DMS153 treated with DMSO at 0.1 percent for 48 hours (cell line): ENCODE results near the gene MAMLD1.

Experiments
- DNase-seq: peaks from one replicate; lab custom pipeline; 2025; ENCODE audit not compliant: unreplicated experiment; lab: John Stamatoyannopoulos, UW

Gene MAMLD1

DNA sequence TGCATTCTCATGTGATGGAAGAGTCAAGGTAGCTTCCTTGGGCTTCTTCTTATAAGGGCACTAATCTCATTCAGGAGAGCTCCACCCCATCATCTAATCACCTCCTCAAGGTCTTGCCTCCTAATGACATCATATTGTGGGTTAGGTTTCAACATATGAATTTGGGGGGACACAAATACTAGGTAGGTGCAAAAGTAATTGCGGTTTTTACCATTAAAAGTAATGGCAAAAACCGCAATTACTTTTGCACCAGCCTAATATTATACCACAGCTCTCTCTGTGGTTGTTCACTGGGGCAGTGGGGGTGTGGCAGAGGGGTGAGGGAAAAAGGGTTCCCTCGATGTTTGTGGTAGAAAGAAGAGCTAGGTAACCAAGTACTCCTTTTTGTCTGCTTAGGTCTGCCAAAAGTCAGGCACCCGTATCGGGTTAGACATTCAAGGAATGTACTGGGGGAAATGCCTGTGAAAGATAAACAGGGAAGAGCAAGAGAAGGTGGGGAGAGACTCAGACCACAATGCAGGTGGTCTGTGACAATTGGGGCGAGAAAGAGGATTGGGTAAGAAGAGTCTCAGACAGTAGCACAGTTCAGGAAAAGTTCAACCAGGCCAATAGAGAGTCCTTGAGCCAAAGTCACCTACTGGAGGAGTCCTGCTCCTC, 126.4 kb downstream of the MAMLD1 start:
- DNase-seq, result no peak

DNA sequence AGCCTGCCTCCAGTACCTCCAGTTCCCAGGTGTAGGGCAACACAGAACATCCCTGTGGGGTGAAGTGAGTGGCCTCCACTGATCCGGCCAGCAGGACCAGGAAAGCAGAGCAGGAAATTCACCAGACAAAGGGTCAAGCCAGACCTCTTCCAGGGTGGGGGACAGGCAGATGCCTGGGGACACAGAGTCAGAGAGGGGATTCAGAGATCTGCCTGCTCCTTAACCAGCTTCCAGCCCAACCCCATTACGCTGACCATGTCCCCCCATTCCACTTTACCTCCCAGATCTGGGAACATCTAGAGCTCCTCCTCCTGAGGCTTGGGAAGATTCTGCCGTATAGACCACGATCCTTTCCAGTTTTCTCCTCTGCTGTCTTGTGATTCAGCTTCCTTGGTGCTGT, 132.4 kb downstream of the MAMLD1 start:
- no peak for DNase-seq

DNA sequence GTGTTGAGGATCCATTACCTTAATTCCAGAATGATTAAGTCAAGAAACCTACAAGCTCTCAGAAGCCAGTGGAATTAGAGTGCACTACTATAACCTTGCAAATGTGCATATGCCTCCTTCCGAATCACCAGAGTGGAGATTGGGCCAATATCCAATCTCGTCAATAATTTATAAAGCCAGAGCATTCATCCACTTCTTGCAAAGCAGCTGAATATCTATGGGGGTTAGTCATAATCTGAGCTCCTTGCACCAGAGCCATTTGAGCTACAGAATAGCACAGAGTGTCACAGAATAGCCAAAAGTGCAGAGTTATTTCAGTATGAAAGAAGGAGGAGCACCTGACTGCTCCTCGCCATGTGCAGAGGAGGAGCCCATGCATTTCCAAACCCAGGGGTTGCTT, 136.1 kb downstream of the MAMLD1 start:
- DNase-seq, result no peak

DNA sequence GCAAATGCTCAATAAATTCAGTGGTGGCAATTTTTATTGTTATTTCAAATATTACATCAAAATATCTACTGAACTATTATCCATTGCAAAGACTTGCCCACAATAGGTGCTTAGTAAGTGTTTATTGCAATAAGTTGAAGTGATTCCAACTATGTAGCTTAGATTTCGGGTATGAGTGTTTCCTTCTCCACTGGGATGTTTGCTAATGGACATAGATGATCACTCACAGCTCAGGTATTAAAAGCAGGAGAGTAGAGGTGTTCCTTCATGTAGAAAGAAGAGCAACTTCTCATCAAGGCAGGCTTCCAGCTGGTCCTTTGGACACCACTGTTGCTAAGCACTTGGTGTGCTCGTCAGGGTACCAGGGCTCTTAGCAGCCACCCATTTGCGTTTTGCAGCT, 139.0 kb downstream of the MAMLD1 start:
- no peak for DNase-seq

DNA sequence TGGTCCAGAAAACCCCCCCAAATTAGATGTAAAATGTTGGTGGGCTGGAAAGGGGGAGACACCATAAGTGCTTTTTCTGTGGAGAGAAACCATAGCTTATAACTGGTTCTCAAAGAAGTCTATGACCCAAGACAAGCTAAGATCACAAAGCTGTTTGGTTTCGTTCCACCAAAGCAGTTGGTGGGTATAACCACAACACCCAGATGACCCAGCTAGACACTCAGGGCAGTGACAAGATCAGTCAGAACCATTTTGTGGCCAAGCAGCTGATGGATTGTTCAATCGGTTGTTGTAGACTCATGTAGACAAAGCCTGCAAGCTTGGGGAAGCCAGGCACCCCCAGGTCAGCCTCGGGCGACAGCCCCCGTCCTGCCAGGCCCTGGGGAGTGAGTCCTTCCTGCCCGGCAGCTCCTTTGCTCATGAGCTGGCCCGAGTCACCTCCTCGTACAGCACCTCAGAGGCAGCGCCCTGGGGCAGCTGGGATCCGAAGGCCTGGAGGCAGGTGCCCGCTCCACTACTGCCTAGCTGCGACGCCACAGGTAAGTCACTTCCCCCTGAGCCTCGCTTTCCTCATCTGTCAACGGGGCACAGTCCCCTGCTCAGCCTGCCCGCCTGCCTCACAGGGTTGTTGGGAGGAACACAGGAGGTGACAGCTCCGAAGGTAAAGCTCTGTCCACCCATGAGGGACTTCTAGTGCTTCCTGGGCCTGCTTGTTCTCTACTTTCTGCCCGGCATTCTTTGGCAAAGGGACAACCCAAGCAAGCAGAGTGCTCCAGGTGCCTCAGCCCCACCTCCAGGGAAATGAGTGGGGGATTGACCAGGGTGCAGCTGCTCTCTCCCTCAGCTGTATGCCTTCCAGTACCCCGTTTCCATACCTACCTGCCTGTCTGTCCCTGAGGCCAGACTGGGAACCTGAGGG, 140.1 kb downstream of the MAMLD1 start:
- DNase-seq, result no peak

DNA sequence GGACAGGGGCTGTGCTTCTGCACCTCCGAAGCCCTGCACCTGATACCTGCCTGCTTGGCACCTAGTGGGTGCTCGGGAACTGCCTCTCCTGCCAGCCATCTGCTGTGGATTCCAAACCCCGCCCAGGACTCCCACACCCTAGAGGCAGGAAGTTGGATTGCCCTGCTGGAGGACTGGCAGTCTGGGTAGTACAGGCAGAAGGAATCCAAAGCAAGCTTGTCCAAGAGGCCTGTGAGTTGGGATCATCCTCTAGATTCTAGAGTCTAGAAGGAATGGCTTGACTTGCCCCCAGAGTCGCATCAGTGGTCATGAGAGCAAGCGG, 140.7 kb downstream of the MAMLD1 start:
- DNase-seq, result no peak

DNA sequence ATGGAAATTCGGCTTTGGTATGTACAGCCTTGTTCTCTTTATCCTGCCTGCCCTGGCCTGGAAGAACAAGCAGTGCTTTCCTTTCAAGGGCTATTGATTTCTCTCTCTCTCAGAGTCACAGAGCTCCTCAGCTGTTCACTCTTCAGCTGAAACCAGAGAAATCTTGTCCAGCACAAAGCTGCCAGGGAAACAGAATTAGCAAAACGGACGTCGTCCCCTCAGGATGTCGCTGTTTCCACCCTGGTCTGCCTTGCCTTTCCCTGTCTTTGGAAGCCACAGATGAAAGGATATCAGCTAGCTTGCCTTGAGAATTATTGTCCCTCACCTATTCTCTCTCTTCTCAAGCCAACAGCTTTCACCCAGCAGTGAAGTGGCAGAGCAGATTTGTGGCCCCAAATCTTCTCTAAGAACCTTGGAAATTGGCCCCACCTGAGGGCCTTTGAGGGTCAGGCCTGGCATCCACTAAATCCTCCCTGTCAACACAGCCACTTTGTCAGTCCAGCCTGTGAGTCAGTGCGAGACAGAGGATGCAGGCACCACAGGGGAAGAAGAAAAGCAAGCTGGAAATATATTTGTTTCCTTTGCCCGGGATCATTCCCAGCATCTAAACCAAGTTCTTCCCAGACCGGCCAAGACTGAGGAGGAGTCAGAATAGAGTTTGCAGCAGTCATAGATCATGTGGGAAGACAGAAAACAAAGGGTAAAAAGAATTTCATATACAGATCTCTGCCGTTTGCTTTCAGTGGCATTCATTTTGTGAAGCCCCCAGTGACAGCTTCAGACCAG, 141.5 kb downstream of the MAMLD1 start:
- no peak for DNase-seq

DNA sequence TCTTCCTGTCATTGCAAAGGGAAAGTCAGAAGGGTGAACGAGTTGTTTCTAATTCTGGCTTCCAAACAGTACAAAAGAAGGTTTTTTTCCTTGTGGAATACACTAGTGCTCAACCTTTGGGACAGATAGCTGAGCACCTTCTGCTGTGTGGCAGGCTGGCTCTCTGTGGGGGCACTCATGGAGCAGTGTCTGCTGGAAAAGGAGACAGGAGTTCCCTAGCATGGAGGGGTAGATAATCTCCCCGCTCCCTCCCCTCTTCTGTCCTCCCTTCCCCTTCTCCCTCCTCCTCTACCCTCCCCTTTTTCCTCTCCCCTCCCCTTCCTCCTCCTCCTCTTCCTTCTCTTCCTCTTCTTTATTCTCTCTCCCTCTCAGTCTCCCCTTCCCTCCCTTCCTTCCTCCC, 142.9 kb downstream of the MAMLD1 start:
- no peak for DNase-seq

DNA sequence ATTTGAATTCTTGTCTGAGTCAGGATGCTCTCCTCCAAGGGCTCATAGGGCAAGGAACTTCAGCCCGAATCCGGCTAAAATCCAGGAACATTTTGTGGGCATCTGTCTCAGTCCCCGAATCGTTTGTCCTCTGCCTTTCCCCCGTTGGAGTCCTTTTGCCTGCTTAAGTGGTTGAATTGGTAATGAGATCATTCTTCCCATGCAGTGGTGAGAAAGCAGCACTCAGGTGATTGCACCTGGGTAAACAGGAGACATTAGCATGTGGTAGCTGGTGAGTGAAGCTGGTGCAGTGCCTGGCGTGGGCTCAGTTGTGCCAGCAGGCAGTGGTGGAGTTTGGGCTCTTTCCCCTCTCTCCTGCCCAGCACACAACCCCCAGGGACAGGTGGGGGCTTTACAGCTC, 143.4 kb downstream of the MAMLD1 start:
- DNase-seq, result peak; percentile 7

DNA sequence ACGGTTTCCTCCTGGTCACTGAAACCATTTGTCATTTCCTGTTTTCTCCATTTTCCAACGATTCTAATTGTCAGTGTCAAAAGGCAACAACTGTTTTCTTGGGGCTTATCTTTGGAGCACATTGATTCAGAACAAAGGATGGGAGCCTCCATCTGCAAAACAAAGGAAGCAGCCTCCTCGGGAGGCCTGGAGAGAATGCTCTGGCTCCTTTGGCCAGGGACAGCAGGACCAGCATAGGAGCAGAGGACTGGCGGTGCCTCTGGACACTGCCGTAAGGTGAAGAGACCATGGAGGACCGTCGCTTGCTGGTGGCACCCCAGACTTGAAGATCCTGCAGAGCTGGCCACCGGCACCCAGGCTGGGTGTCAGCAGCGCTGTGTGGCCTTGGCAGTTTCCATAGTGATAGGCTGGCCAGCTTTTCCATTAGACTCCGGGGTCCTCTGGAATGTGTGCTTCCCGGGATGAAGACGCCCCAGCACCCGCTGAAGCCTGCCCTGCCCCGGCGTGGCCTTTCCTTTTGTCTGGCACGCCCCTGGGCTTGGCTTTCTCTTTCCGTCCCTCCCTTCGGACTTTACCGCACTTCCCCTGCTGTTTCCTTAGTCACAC, 144.2 kb downstream of the MAMLD1 start:
- no peak for DNase-seq

DNA sequence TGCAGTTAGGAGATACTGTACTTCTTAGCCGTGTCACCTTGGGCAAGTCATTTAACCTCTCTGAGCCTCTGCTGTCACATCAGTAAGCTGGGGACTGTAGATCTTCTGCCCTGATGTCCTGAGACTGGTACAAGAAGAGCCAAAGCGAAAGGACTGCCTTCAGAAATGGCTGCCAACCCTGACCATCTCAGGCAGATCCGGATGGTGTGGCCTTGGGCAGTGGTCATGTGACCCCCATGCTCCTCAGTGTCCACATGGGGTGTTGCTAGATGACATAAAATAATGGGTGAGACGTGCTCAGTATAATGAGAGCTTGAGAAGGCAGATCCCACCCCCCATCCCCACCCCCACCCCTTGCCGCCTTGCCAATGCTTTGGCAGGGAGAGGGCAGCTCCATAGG, 144.9 kb downstream of the MAMLD1 start:
- DNase-seq, result no peak

DNA sequence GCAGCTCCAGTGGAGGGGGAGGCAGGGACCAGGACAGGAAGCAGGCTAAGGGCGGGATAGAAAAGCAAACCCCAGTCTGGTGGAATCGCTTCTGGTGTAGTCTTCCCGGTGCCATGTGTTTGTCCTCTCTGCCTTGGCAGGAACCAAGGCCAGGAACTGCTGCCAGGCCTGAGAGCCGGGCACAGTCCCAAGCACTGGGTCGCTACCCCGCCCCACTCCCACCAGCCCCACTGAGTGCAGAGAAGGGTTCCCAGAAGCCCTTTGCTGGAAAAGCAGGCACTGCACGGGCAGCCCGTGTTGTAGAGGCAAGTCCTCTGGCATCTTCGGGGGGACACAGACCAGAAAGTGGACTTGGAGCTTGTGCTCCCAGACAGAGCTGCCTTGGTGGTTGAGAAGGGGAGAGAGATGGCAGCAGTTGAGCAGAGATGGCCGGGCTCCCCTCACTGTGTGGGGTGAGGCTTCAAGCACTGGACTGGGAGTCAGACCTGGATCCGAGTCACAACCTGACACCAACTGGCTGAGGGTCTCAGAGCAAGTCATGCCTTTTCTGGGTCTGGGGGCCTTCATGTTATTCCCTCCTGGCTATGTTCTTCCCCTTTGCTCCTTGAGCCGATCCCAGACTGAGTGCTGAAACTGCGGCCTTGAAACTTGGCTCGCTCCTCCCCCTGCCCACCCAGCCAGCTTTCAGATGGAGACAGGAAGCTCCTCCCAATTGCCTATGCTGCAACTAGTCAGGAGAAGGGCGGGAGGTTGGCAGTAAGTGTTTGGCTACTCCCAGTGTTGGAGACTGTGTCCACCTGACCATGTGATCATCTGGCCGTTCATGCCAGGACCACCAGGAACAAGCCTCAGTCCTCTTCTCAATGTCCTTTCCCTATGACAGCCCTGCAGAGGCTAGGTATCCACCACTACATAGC, 145.6 kb downstream of the MAMLD1 start:
- no peak for DNase-seq

DNA sequence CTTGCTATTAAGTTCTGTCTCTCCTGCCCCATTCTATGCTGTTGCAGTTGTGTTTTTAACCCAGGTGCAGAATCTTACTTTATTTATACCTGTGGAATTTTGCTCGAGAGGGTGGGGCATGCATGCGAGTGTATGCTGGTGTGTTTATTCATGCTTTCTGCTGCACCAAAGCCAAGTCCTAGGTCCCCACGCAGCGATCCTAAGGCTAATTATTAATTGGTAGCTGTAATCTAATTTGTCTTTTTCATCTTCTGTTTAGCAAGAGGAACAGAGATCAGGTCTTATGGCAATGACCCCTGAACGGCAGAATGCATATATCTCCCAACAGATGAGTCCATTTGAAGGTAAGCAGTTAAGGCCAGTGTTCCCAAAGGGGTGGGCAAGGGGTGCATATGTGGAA, 146.6 kb downstream of the MAMLD1 start:
- DNase-seq, result no peak

DNA sequence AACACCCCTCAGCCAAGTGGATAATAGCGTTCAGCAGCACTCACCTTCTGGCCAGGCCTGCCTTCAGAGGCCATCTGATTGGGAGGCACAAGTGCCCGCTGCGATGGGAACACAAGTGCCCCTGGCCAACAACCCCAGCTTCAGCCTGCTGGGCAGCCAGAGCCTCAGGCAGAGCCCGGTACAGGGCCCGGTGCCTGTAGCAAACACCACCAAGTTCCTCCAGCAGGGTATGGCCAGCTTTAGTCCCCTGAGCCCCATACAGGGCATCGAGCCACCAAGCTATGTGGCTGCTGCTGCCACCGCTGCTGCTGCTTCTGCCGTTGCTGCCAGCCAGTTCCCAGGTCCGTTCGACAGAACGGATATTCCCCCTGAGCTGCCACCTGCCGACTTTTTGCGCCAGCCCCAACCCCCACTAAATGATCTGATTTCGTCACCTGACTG, 149.4 kb downstream of the MAMLD1 start:
- DNase-seq, result peak; percentile 18

DNA sequence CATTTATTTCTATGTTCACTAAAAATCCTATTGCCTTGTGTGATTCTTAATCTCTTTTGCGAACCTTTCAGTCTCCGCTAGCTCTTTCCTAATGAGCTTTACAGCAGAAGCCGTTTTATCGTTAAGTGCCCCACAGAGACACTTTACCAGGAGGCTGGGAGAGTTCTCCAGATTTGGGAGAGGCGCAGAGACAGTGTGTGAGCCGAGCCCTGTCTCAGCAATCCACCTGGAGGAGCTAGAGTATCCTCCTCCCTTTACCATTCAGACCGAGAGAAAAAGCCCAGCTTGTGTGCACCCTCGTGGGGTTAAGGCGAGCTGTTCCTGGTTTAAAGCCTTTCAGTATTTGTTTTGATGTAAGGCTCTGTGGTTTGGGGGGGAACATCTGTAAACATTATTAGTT, 150.4 kb downstream of the MAMLD1 start:
- no peak for DNase-seq

DNA sequence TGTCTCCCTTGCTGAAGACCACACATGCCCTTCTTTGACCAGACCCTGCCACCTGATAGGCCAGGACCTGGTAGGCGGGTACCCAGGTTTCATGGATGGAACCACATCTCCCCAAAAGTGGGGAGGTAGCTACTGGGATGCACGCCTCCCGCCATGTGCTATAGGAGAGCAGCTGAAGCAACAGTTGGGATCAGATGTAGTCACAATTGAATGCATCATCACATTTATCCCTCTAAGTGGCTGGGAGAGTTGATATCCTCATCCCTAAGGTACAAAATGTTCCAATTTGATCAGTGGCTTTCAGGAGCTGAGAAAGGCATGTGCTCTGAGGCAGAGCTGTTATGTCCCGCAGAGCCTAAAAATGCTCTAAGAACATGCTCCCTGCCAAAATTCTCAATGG, 151.3 kb downstream of the MAMLD1 start:
- no peak for DNase-seq

DNA sequence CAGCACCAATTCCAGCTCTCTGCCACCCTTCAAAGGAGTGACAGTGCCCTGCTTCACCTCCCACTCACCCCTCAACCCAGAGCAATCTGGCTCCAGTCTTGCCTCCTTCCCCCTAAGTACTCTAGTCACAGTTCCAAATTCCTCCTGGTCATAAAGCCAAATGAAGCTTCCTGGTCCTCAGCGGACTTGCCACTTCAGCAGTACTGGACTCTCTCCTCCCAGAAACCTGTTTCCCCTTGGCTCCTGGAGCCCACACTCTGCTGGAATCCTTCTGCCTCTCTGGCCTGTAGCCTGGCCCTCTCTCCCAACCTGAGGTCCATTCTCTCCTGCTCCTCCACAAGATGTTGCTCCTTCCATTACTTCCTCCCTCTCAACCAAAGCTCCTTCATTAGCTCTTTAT, 152.7 kb downstream of the MAMLD1 start:
- DNase-seq, result no peak

DNA sequence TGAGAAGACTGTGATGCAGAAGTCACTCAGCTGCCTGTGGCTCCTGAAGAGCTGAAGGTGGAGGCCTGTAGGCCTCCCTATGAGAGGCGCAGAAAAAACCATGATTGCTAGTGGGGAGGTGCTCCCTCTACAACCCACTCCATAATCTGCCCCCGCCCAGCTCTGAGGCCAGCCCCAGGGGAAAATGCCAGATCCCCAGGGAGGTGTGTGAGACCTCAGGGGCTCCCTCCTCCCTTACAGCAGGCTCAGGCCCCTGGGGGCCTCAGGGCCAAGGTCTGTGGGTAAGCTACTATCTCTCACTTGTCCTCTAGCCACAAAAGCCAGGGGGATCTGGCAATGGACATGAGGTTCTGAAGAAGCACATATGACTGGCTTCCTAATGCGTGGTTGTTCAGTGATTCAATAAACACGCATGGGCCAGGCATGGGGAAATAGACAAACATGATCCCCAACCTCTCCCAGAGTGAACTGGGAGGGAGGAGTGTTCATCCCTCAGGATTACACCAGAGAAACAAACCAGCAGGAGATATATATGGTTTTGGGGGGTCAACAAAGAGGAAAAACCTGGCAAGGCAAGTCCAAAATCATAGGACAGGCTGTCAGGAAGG, 154.3 kb downstream of the MAMLD1 start:
- DNase-seq, result no peak

DNA sequence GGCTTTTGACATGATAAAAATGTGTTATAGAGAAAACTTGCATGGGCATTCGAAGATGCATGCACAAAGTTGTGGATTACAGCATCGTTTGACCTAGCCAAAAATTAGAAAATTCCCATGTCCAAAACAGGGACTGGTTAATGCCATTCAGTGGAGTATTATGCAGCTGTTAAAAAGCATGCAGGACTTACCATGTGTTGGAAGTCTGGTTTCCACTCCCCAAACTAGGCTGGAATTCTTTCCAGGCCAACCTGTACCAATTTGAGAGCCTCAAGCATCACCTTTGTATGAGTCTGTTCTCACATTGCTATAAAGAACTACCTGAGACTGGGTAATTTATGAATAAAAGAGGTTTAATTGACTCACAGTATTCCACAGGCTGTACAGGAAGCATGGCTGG, 159.4 kb downstream of the MAMLD1 start:
- no peak for DNase-seq
